OCI-LY3 (cell line): Measurements from ENCODE around the gene SEMA6A.

Source experiments
- EZH2phosphoT487 ChIP-seq: fragments of 200-600 bp; shearing (Covaris generic); IDR thresholded peaks from 2 replicates; pipeline ENCODE4 v1.6.1; 2018; ENCODE audit warnings: antibody characterized with exemption, mixed run types, low read depth
- TF ChIP-seq, protein P1 (sequence below): fragments of 200-600, 300-600 bp; sonication (generic); IDR thresholded peaks from 2 replicates; pipeline ENCODE4 v1.5.1; 2014; ENCODE audit warnings: antibody characterized with exemption, low read length, low read depth

DNA sequence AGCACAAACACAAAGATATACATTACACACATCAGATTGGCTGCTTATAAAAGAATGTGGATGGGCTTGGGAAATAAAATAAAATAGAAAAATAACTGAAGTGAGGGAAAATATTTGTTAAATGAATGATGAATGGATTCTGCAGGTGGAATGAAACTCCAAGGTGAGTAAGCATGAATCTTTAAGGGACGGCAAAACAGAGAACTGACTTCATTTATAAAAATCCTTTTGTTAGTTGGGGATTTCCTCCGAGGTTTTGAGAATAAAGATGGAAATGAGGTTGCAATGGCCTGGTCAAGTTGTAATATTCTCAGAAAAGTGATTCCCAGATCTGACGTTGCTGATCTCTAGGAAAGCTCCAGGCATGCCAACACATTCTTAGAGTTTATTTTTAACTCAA is 20.9 kb upstream of the SEMA6A start:
- TF ChIP-seq, protein P1, sequence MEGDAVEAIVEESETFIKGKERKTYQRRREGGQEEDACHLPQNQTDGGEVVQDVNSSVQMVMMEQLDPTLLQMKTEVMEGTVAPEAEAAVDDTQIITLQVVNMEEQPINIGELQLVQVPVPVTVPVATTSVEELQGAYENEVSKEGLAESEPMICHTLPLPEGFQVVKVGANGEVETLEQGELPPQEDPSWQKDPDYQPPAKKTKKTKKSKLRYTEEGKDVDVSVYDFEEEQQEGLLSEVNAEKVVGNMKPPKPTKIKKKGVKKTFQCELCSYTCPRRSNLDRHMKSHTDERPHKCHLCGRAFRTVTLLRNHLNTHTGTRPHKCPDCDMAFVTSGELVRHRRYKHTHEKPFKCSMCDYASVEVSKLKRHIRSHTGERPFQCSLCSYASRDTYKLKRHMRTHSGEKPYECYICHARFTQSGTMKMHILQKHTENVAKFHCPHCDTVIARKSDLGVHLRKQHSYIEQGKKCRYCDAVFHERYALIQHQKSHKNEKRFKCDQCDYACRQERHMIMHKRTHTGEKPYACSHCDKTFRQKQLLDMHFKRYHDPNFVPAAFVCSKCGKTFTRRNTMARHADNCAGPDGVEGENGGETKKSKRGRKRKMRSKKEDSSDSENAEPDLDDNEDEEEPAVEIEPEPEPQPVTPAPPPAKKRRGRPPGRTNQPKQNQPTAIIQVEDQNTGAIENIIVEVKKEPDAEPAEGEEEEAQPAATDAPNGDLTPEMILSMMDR: no peak
- no peak for TF ChIP-seq EZH2phosphoT487
